Panc1 (cell line): ENCODE measurements around the gene OR2V2. TPM values are rescaled to one million over a fixed set of nuclear protein-coding genes. Genes with fewer than 3 reads are reported as not detected.
"Not testable (repeated sequence)": the region's sequence is repeated elsewhere in the genome, so short reads cannot be mapped to it uniquely, and the experiment has no call there.

Experiments
- ATAC-seq: fragments of 200-7000 bp; cut with Tn5 transposase; 2 replicates; pipeline ENCODE4 v1.9.1; 2020; ENCODE audit warnings: mild to moderate bottlenecking, moderate library complexity
- BruUV-seq: library from RNA; stranded (reverse); fragments of 400-500 nt; replicated peaks from 2 replicates; lab custom pipeline; 2021; lab: Mats Ljungman, UMichigan
- CTCF ChIA-PET: fragments of 300-600 bp; sonication (Branson Sonifier 250); formaldehyde crosslinking; loops from one replicate; lab custom pipeline; 2022; ENCODE audit warnings: antibody characterized with exemption; lab: Charles Lee
- POLR2A ChIA-PET: fragments of 300-600 bp; sonication (Branson Sonifier 250); formaldehyde crosslinking; loops from one replicate; lab custom pipeline; 2022; ENCODE audit warnings: antibody characterized with exemption; lab: Charles Lee
- DNase-seq: peaks from one replicate; pipeline ENCODE4 v3.0.0-alpha.2; 2010; ENCODE audit warnings: low read depth, low spot score
- H3K27ac ChIP-seq: 2 replicates; pipeline ENCODE4 v1.5.1; 2011; ENCODE audit warnings: mild to moderate bottlenecking, low read length, inconsistent platforms
- H3K27me3 ChIP-seq: fragments of 200-500 bp; sonication (Bioruptor generic); 2 replicates; pipeline ENCODE4 v1.6.0; 2014; ENCODE audit warnings: low read length, inconsistent platforms; ENCODE audit not compliant: control insufficient read depth, insufficient read depth
- H3K36me3 ChIP-seq: fragments of 200-500 bp; sonication (Bioruptor generic); 2 replicates; pipeline ENCODE4 v1.5.1; 2014; ENCODE audit warnings: inconsistent platforms, mild to moderate bottlenecking, low read length, moderate library complexity; ENCODE audit not compliant: control insufficient read depth, insufficient read depth
- H3K4me1 ChIP-seq: 2 replicates; pipeline ENCODE4 v1.5.1; 2011; ENCODE audit warnings: inconsistent platforms, mild to moderate bottlenecking, low read length, moderate library complexity; ENCODE audit not compliant: control insufficient read depth, insufficient read depth
- H3K4me3 ChIP-seq, 2 experiments: 2 replicates each; pipeline ENCODE4 v1.5.1; 2011 to 2012; ENCODE audit warnings: low read depth in 2 of 2, low read length in 2 of 2, mild to moderate bottlenecking in 2 of 2, inconsistent platforms in 1 of 2, moderate library complexity in 1 of 2
- H3K9me3 ChIP-seq: fragments of 200-500 bp; sonication (Bioruptor generic); 2 replicates; pipeline ENCODE4 v1.5.1; 2014; ENCODE audit warnings: low read depth, mild to moderate bottlenecking, inconsistent platforms, low read length, moderate library complexity; ENCODE audit not compliant: control insufficient read depth, insufficient read depth
- CTCF ChIP-seq: fragments of 450-650 bp; IDR thresholded peaks from 2 replicates; pipeline ENCODE4 v1.5.1; 2017; ENCODE audit warnings: mild to moderate bottlenecking
- POLR2AphosphoS5 ChIP-seq: IDR thresholded peaks from 2 replicates; pipeline ENCODE4 v1.6.1; 2012; ENCODE audit warnings: mild to moderate bottlenecking, low read depth, low read length, moderate library complexity
- REST ChIP-seq, 2 experiments: IDR thresholded peaks; 2 replicates each; pipeline ENCODE4 v1.6.1; 2011 to 2012; ENCODE audit warnings: low read depth in 2 of 2, control low read depth in 1 of 2, low read length in 1 of 2, mild to moderate bottlenecking in 1 of 2, moderate library complexity in 1 of 2; ENCODE audit not compliant: insufficient read depth in 1 of 2
- SIN3A ChIP-seq: IDR thresholded peaks from 2 replicates; pipeline ENCODE4 v1.6.1; 2012; ENCODE audit warnings: low read depth, mild to moderate bottlenecking, low read length, moderate library complexity, borderline replicate concordance; ENCODE audit not compliant: insufficient read depth
- TCF7L2 ChIP-seq: IDR thresholded peaks from 2 replicates; pipeline ENCODE4 v1.6.1; 2011; ENCODE audit warnings: mild to moderate bottlenecking, low read depth, low read length, inconsistent platforms
- in situ Hi-C: cut with HindIII; loops from 2 replicates; pipeline ENCODE4 v1.10.0; 2016; ENCODE audit warnings: low sequenced_read_pairs, low pct_unique_long_range_greater_than_20kb
- intact Hi-C: fragments of 100-400 bp; cut with micrococcal nuclease; formaldehyde crosslinking; loops from one replicate; pipeline ENCODE4 v1.10.0; 2022; ENCODE audit not compliant: unreplicated experiment
- total RNA-seq: library from RNA; stranded (reverse); gene quantifications from one replicate; pipeline ENCODE4 v1.2.1, GENCODE V29; 2021; ENCODE audit not compliant: unreplicated experiment

OR2V2 gene
- total RNA-seq, 1 experiment from 2014 or later: not detected

GRCh38 chr5:181127907-181128626 is 19.3 kb upstream of the OR2V2 start:
- Histone ChIP-seq H3K27me3 (no peaks in the 10 kb centered on the region), H3K27ac (no peak overlapping the region), H3K36me3 (no peaks in the 10 kb centered on the region), H3K9me3 (no peaks in the 10 kb centered on the region), H3K4me1 (no peaks in the 10 kb centered on the region), H3K4me3 (no peak overlapping the region)
- ATAC-seq: no peak
- no peak for DNase-seq
- ChIA-PET POLR2A (no interaction called here), CTCF (no interaction called here)
- no TSS peak for BruUV-seq
- in situ Hi-C loops: no loop called here
- intact Hi-C loops: no loop called here
- TF ChIP-seq POLR2AphosphoS5 (no peak), TCF7L2 (no peak), REST (IDR thresholded peaks at IDR 0.05; ENCODE audit: insufficient read depth in 1 of 2, low read depth in 2 of 2, low read length in 1 of 2) (no peak), SIN3A (no peak), CTCF (no peak)

- ChIA-PET CTCF (no interaction called here), POLR2A (no interaction called here)
- BruUV-seq: no TSS peak
- intact Hi-C loops (no loop called here), in situ Hi-C loops (no loop called here)
- Histone ChIP-seq H3K4me3 (no peak overlapping the region), H3K27ac (no peak overlapping the region), H3K9me3 (no peaks in the 10 kb centered on the region), H3K4me1 (peaks cover 9% of the 10 kb centered on the region), H3K36me3 (no peaks in the 10 kb centered on the region), H3K27me3 (no peaks in the 10 kb centered on the region)
- DNase-seq (no peak), ATAC-seq (no peak)
- TF ChIP-seq POLR2AphosphoS5: no peak
- no peak for TF ChIP-seq SIN3A
- TF ChIP-seq CTCF: no peak
- TF ChIP-seq REST (IDR thresholded peaks at IDR 0.05; ENCODE audit: insufficient read depth in 1 of 2, low read depth in 2 of 2, low read length in 1 of 2): no peak
- TF ChIP-seq TCF7L2: no peak
These were observed 17.8 kb upstream of the OR2V2 start for GRCh38 chr5:181129601-181130000.

- H3K4me3 ChIP-seq, intact Hi-C loops, H3K4me1 ChIP-seq, DNase-seq, H3K27me3 ChIP-seq, H3K36me3 ChIP-seq, in situ Hi-C loops, BruUV-seq, H3K27ac ChIP-seq, POLR2A ChIA-PET, ATAC-seq, H3K9me3 ChIP-seq, CTCF ChIA-PET: not testable (repeated sequence)
These were observed 17.3 kb upstream of the OR2V2 start for GRCh38 chr5:181130081-181130480.
